SU-DHL-6 (cell line): ENCODE measurements around the gene CHCHD3.

Experiments
- CTCF ChIP-seq: fragments of 200-600 bp; sonication (generic); IDR thresholded peaks from one replicate; pipeline ENCODE4 v1.5.1; 2017; ENCODE audit warnings: antibody characterized with exemption, mild to moderate bottlenecking, low read length, moderate library complexity; ENCODE audit not compliant: insufficient read depth, poor library complexity, severe bottlenecking
- EZH2phosphoT487 ChIP-seq: fragments of 200-600 bp; sonication (generic), shearing (Covaris generic); conservative IDR thresholded peaks from 2 replicates; pipeline ENCODE4 v1.6.1; 2018; ENCODE audit warnings: mild to moderate bottlenecking, antibody characterized with exemption, low read length, moderate library complexity, mixed read lengths

- TF ChIP-seq CTCF = no peak
- TF ChIP-seq EZH2phosphoT487 = no peak
These were observed 190.3 kb downstream of the CHCHD3 start for GRCh38 chr7:132891554-132891953.
